ENCODE results near the gene ADGRV1.
A peak's percentile ranks its signal among the peaks of the same experiment; 100 is the strongest.
"Not testable (repeated sequence)": the region's sequence is repeated elsewhere in the genome, so short reads cannot be mapped to it uniquely, and the experiment has no call there.

The ADGRV1 gene

GRCh38 chr5:90822062-90822461, 263.5 kb downstream of the ADGRV1 start:
- DNase-seq (ENCODE audit: low read depth): not testable (repeated sequence)

GRCh38 chr5:90824436-90824835, 265.8 kb downstream of the ADGRV1 start:
- no peak for DNase-seq (ENCODE audit: low read depth)

- no peak for DNase-seq (ENCODE audit: low read depth)
Observed at GRCh38 chr5:90830058-90830457, 271.5 kb downstream of the ADGRV1 start.

GRCh38 chr5:90833753-90834152, 275.2 kb downstream of the ADGRV1 start:
- no peak for DNase-seq (ENCODE audit: low read depth)

- DNase-seq (ENCODE audit: low read depth): no peak
Observed at GRCh38 chr5:90834711-90835110, 276.1 kb downstream of the ADGRV1 start.

GRCh38 chr5:90843443-90843842, 284.8 kb downstream of the ADGRV1 start:
- no peak for DNase-seq (ENCODE audit: low read depth)

- no peak for DNase-seq (ENCODE audit: low read depth)
Observed at GRCh38 chr5:90844931-90845330, 286.3 kb downstream of the ADGRV1 start.

GRCh38 chr5:90845723-90846554, 287.3 kb downstream of the ADGRV1 start:
- DNase-seq (ENCODE audit: low read depth): no peak

- DNase-seq (ENCODE audit: low read depth): not testable (repeated sequence)
Observed at GRCh38 chr5:90847606-90848005, 289.0 kb downstream of the ADGRV1 start.

GRCh38 chr5:90849939-90850338, 291.3 kb downstream of the ADGRV1 start:
- no peak for DNase-seq (ENCODE audit: low read depth)

- no peak for DNase-seq (ENCODE audit: low read depth)
Observed at GRCh38 chr5:90852531-90852930, 293.9 kb downstream of the ADGRV1 start.

- DNase-seq (ENCODE audit: low read depth): no peak
Observed at GRCh38 chr5:90853750-90854149, 295.2 kb downstream of the ADGRV1 start.

- no peak for DNase-seq (ENCODE audit: low read depth)
Observed at GRCh38 chr5:90854169-90854568, 295.6 kb downstream of the ADGRV1 start.

- DNase-seq (ENCODE audit: low read depth): no peak
Observed at GRCh38 chr5:90855296-90856010, 296.9 kb downstream of the ADGRV1 start.

GRCh38 chr5:90861843-90862586, 303.4 kb downstream of the ADGRV1 start:
- DNase-seq (ENCODE audit: low read depth): no peak

- DNase-seq (ENCODE audit: low read depth): no peak
Observed at GRCh38 chr5:90865180-90865579, 306.6 kb downstream of the ADGRV1 start.

- no peak for DNase-seq (ENCODE audit: low read depth)
Observed at GRCh38 chr5:90866333-90866732, 307.7 kb downstream of the ADGRV1 start.

- peak; percentile 23 for DNase-seq (ENCODE audit: low read depth)
Observed at GRCh38 chr5:90866915-90867731, 308.5 kb downstream of the ADGRV1 start.

GRCh38 chr5:90868799-90869198, 310.2 kb downstream of the ADGRV1 start:
- no peak for DNase-seq (ENCODE audit: low read depth)

- DNase-seq (ENCODE audit: low read depth): no peak
Observed at GRCh38 chr5:90871391-90871991, 312.9 kb downstream of the ADGRV1 start.

- no peak for DNase-seq (ENCODE audit: low read depth)
Observed at GRCh38 chr5:90873033-90873517, 314.5 kb downstream of the ADGRV1 start.
